ENCODE measurements around the gene LMX1B.

Gene LMX1B

DNA sequence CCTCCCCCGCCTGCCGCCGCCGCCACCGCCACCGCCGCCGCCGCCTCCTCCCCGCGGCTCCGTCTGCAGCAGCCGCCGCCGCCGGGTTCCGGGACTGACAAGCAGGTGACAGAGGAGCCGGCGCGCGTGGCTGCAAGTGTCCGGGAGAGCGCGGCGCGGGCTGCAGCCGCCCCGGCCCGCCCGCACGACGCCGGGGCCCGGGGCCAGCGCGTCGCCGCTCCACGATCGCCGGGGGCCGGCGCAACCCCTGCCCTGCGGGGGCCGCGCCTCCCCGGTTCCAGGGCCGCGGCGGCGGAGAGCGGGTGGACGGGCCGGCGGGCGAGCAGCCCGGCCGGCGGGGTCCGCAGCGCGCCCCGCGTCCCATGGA, 343 bp downstream of the LMX1B start:
- TF ChIP-seq EP300 (IDR thresholded peaks at IDR 0.05; ENCODE audit: borderline replicate concordance) (no peak), NFIC (IDR thresholded peaks at IDR 0.05) (no peak), RAD21 (IDR thresholded peaks at IDR 0.05; ENCODE audit: low read depth) (no peak), CEBPB (IDR thresholded peaks at IDR 0.05) (no peak), CREB1 (IDR thresholded peaks at IDR 0.05; ENCODE audit: low read depth) (no peak)
- TF ChIP-seq, protein P1, sequence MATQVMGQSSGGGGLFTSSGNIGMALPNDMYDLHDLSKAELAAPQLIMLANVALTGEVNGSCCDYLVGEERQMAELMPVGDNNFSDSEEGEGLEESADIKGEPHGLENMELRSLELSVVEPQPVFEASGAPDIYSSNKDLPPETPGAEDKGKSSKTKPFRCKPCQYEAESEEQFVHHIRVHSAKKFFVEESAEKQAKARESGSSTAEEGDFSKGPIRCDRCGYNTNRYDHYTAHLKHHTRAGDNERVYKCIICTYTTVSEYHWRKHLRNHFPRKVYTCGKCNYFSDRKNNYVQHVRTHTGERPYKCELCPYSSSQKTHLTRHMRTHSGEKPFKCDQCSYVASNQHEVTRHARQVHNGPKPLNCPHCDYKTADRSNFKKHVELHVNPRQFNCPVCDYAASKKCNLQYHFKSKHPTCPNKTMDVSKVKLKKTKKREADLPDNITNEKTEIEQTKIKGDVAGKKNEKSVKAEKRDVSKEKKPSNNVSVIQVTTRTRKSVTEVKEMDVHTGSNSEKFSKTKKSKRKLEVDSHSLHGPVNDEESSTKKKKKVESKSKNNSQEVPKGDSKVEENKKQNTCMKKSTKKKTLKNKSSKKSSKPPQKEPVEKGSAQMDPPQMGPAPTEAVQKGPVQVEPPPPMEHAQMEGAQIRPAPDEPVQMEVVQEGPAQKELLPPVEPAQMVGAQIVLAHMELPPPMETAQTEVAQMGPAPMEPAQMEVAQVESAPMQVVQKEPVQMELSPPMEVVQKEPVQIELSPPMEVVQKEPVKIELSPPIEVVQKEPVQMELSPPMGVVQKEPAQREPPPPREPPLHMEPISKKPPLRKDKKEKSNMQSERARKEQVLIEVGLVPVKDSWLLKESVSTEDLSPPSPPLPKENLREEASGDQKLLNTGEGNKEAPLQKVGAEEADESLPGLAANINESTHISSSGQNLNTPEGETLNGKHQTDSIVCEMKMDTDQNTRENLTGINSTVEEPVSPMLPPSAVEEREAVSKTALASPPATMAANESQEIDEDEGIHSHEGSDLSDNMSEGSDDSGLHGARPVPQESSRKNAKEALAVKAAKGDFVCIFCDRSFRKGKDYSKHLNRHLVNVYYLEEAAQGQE (IDR thresholded peaks at IDR 0.05; ENCODE audit: low read depth): no peak

GRCh38 chr9:126614455-126615244, 922 bp downstream of the LMX1B start:
- TF ChIP-seq NFIC (IDR thresholded peaks at IDR 0.05) (no peak), TAF1 (IDR thresholded peaks at IDR 0.05; ENCODE audit: low read depth) (no peak), TEAD4 (IDR thresholded peaks at IDR 0.05) (no peak), CEBPB (IDR thresholded peaks at IDR 0.05) (no peak), FOXM1 (IDR thresholded peaks at IDR 0.05; ENCODE audit: borderline replicate concordance, low read depth) (no peak), RAD21 (IDR thresholded peaks at IDR 0.05; ENCODE audit: low read depth) (no peak)
- TF ChIP-seq, protein P1 (IDR thresholded peaks at IDR 0.05; ENCODE audit: low read depth): no peak
- TF ChIP-seq, protein P2, sequence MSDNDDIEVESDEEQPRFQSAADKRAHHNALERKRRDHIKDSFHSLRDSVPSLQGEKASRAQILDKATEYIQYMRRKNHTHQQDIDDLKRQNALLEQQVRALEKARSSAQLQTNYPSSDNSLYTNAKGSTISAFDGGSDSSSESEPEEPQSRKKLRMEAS (IDR thresholded peaks at IDR 0.05): no peak

DNA sequence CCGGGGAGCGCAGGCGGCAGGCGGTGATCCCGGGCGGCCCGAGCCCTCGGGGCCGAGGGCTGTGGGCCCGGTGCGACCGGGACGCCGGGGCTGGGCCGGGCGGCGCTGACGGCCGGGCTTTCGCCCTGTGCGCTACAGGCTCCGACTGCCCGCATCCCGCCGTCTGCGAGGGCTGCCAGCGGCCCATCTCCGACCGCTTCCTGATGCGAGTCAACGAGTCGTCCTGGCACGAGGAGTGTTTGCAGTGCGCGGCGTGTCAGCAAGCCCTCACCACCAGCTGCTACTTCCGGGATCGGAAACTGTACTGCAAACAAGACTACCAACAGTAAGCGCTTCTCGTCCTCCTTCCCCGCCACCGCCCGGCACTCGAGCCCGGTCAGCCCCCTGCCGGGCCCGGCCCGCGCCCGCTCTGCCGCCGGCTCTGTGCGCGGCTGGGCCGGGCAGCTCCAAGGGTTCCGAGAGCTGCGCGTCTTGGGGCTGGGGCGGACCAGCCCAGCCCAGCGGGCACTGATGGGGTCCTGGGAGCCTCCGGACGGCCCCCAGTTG, 1.6 kb downstream of the LMX1B start:
- TF ChIP-seq EP300 (IDR thresholded peaks at IDR 0.05; ENCODE audit: borderline replicate concordance) (no peak), USF1 (IDR thresholded peaks at IDR 0.05) (no peak), TAF1 (IDR thresholded peaks at IDR 0.05; ENCODE audit: low read depth) (no peak)

DNA sequence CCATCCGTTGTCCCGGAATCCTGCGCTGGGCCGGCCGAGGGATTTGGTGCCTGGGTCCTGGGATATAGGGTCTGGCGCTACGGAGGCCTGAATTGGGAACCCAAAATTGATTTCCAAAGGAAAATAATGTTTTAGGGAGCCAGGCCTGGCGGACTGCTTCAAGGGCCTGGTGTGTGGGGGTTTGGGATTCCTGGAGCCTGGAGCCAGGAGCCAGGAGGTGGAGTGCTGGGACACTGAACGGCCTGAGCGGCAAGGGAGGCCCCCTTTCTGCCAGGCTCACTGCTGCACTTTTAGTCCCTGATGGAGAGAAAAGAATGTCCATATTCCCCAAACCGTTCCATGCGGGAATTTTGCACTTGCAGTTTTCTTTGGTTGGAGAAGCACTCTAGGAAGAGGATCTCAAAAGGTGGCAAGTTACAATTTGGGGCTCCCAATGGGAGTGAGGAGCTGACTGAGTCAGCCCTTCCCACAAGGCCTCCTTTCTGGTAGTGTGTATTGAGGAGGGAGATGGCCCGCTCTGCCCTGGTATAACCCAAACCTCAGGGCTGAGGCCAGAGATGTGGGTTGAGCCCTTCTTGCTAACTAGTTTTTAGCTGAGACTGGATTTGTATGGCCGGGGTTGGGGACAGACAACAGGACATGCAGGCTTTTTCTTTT, 2.2 kb downstream of the LMX1B start:
- TF ChIP-seq, protein P1 (IDR thresholded peaks at IDR 0.05; ENCODE audit: low read depth): no peak
- no peak for TF ChIP-seq NFIC (IDR thresholded peaks at IDR 0.05)
- TF ChIP-seq FOXM1 (IDR thresholded peaks at IDR 0.05; ENCODE audit: borderline replicate concordance, low read depth): no peak
- TF ChIP-seq TEAD4 (IDR thresholded peaks at IDR 0.05): no peak

DNA sequence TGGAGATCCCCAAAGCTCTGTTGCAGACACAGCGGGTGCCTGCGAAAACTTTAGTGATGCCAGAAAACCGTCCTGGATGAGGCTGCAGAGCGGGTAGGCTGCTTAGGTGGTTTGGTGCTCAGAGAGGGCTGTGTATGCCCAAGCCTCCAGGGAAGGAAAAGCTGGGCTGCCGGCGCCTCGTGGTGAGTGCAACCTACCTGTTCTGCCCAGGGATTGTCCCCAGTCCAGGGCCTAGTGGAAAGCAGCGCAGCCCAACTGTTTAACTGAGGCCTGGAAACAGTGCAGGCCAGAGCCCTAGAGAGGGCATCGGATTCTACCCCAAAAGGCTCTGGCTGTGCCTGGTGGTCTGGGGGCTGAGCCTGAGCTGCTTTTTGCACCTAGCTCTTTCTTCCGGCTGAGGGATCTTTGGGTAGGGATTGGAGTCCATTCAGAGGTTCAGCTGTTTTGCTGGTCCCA, 2.8 kb downstream of the LMX1B start:
- TF ChIP-seq EGR1 (IDR thresholded peaks at IDR 0.05) (no peak), FOXM1 (IDR thresholded peaks at IDR 0.05; ENCODE audit: borderline replicate concordance, low read depth) (no peak), ZBTB7A (IDR thresholded peaks at IDR 0.05; ENCODE audit: low read depth) (no peak), RAD21 (IDR thresholded peaks at IDR 0.05; ENCODE audit: low read depth) (no peak)
